Neutrophil (primary cell): ENCODE data around the gene MINDY4B.
"Not testable (repeated sequence)": the region's sequence is repeated elsewhere in the genome, so short reads cannot be mapped to it uniquely, and the experiment has no call there.

Experiments used
- H3K27ac ChIP-seq: fragments of 200-600 bp; sonication (generic); 2 replicates; pipeline ENCODE4 v1.5.1; 2016; ENCODE audit warnings: mild to moderate bottlenecking, moderate library complexity
- H3K27me3 ChIP-seq: fragments of 200-600 bp; sonication (generic); 2 replicates; pipeline ENCODE4 v1.6.0; 2016; ENCODE audit warnings: mild to moderate bottlenecking
- H3K36me3 ChIP-seq: fragments of 200-600 bp; sonication (generic); 2 replicates; pipeline ENCODE4 v1.5.1; 2017
- H3K4me1 ChIP-seq, 2 experiments: fragments of 200-600 bp in 1 of 2; sonication (generic) in 1 of 2; 1 replicate in 1 of 2; 2 replicates in 1 of 2; pipeline versions ENCODE4 v1.5.1 to v1.6.1; 2013 to 2016; ENCODE audit warnings: low read depth in 1 of 2, low read length in 1 of 2, mild to moderate bottlenecking in 1 of 2, moderate library complexity in 1 of 2; ENCODE audit not compliant: control insufficient read depth in 1 of 2, insufficient read depth in 1 of 2
- H3K4me3 ChIP-seq, 2 experiments: fragments of 200-600 bp in 1 of 2; sonication (generic) in 1 of 2; 1 replicate in 1 of 2; 2 replicates in 1 of 2; pipeline ENCODE4 v1.5.1; 2013 to 2016; ENCODE audit warnings: low read depth in 1 of 2, low read length in 1 of 2, mild to moderate bottlenecking in 1 of 2, moderate library complexity in 1 of 2
- H3K9me3 ChIP-seq: fragments of 200-600 bp; sonication (generic); 2 replicates; pipeline ENCODE4 v1.5.1; 2016
- TF ChIP-seq, protein P1 (sequence below): fragments of 200-600 bp; sonication (generic); IDR thresholded peaks from 2 replicates; pipeline ENCODE4 v1.5.1; 2016; ENCODE audit warnings: antibody characterized with exemption

The MINDY4B gene

DNA sequence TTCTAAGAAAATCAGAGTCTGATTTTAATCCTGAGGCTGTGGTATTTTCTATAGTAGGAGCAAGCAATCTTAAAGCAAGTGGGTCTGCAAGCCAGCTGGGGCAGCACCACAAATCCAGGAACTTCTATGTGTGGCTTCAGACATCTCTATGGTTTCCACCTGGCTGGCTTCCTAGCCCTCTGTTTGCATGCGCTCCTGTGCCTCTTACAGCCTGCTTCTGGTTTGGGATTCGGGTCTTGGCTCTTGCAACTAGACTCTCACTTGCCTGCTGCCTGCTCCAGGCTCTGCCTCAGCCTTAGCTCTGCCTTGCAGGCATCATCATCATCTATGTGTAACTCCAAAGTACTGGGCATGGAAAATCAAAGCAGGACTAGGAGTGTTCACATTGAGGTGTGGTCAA lies 43.4 kb downstream of the MINDY4B start:
- Histone ChIP-seq H3K27ac (no peak overlapping the region), H3K4me3 (no peak overlapping the region), H3K4me1 (peaks cover 5 to 19% of the 10 kb centered on the region in 2 experiments), H3K27me3 (no peaks in the 10 kb centered on the region), H3K36me3 (no peaks in the 10 kb centered on the region), H3K9me3 (no peaks in the 10 kb centered on the region)
- TF ChIP-seq, protein P1, sequence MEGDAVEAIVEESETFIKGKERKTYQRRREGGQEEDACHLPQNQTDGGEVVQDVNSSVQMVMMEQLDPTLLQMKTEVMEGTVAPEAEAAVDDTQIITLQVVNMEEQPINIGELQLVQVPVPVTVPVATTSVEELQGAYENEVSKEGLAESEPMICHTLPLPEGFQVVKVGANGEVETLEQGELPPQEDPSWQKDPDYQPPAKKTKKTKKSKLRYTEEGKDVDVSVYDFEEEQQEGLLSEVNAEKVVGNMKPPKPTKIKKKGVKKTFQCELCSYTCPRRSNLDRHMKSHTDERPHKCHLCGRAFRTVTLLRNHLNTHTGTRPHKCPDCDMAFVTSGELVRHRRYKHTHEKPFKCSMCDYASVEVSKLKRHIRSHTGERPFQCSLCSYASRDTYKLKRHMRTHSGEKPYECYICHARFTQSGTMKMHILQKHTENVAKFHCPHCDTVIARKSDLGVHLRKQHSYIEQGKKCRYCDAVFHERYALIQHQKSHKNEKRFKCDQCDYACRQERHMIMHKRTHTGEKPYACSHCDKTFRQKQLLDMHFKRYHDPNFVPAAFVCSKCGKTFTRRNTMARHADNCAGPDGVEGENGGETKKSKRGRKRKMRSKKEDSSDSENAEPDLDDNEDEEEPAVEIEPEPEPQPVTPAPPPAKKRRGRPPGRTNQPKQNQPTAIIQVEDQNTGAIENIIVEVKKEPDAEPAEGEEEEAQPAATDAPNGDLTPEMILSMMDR, result no peak

DNA sequence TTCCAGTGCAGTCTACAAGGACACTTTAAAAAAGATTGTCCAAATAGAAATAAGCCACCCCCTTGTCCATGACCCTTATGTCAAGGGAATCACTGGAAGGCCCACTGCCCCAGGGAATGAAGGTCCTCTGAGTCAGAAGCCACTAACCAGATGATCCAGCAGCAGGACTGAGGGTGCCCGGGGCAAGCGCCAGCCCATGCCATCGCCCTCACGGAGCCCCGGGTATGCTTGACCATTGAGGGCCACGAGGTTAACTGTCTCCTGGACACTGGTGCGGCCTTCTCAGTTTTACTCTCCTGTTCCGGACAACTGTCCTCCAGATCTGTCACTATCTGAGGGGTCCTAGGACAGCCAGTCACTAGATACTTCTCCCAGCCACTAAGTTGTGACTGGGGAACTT lies 47.3 kb downstream of the MINDY4B start:
- not testable (repeated sequence) for H3K4me3 ChIP-seq, H3K27me3 ChIP-seq, H3K9me3 ChIP-seq, H3K27ac ChIP-seq, H3K36me3 ChIP-seq
- peaks cover 11 to 17% of the 10 kb centered on the region in 2 experiments for H3K4me1 ChIP-seq

DNA sequence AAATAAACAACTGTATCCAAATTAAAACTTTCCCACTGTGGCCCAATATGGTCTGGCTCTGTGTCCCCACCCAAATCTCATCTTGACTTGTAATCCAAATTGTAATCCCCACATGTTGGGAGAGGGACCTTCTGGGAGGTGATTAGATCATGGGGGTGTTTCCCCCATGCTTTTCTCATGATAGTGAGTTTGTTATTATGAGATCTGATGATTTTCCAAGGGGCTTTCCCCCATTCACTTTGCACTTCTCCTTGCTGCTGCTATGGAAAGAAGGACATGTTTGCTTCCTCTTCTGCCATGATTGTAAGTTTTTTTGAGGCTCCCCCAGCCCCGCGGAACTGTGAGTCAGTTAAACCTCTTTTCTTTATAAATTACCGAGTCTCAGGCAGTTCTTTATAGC lies 55.0 kb downstream of the MINDY4B start:
- no peaks in the 10 kb centered on the region for H3K27me3 ChIP-seq
- TF ChIP-seq, protein P1, result no peak
- no peak overlapping the region for H3K27ac ChIP-seq

DNA sequence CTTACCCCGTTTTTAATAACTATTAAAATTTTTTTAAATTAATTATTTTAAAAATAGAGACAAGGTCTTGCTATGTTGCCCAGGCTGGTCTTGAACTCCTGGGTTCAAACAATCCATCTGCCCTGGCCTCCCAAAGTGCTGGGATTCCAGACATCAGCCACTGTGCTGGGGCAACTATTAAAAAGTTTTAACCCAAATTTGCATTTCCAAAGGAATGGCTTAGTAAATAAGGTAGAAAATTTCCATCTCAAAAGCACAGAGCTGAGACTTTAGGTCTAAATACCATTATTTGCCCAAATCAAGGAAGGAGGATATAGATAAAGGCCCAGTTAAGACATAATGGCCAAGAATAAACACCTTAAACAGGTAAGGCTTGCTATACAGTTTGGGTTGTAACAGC lies 56.4 kb downstream of the MINDY4B start:
- Histone ChIP-seq H3K9me3 (no peaks in the 10 kb centered on the region), H3K27ac (no peak overlapping the region), H3K36me3 (no peaks in the 10 kb centered on the region), H3K4me1 (no peaks in the 10 kb centered on the region), H3K4me3 (no peak overlapping the region), H3K27me3 (no peaks in the 10 kb centered on the region)
- TF ChIP-seq, protein P1, result no peak

More for the DNA sequence above, 55.0 kb downstream of the MINDY4B start:
- Histone ChIP-seq H3K9me3 (no peaks in the 10 kb centered on the region), H3K36me3 (no peaks in the 10 kb centered on the region), H3K4me3 (no peak overlapping the region), H3K4me1 (no peaks in the 10 kb centered on the region)

DNA sequence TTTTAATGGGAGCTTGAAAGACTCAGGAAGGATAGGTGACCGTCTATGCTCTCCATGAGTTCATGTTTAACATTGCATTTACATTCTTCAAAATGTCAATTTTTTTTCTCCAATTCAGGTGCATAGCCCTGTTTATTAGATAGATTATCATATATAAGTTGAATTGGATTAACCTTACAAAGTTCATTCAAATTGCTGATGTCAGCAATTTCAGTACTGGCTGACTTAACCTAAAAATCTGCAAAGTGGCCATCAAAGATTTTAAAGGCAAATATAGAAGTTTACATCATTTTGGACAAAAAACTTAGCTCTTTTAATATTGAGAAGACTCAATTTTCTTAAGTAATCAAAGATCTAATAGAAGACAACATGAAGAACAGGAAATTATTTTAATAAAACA lies 57.8 kb downstream of the MINDY4B start:
- no peaks in the 10 kb centered on the region for H3K9me3 ChIP-seq
- no peaks in the 10 kb centered on the region for H3K4me1 ChIP-seq
- H3K27ac ChIP-seq, result no peak overlapping the region
- H3K27me3 ChIP-seq, result no peaks in the 10 kb centered on the region
- H3K36me3 ChIP-seq, result no peaks in the 10 kb centered on the region
- no peak overlapping the region for H3K4me3 ChIP-seq
- TF ChIP-seq, protein P1, result no peak

DNA sequence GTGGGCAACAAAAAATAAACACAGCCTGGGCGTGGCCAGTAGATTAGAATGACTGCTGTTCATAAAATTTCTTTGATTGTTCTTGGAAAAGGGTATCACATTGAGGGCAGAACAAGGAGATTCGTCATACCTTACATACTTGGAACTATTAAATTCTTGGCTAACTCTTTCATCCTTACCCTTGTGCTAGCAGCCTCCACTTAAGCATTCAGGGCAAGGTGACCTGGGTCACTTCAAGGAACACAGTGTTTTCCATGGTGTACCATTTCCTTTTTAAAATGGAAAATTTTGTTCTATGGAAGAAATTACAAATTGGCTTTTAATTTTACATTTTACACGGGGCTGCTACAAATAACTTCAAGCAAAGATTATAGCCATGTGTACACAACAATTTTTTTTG lies 60.8 kb downstream of the MINDY4B start:
- Histone ChIP-seq H3K36me3 (no peaks in the 10 kb centered on the region), H3K4me3 (no peak overlapping the region), H3K9me3 (no peaks in the 10 kb centered on the region), H3K4me1 (no peaks in the 10 kb centered on the region), H3K27ac (no peak overlapping the region), H3K27me3 (no peaks in the 10 kb centered on the region)
- TF ChIP-seq, protein P1, result no peak
